GM19468 (cell line): ENCODE results near the gene PPP1R14D.

Experiments used
- ATAC-seq: cut with Tn5 transposase; IDR thresholded peaks from one replicate; pipeline ENCODE4 v1.9.1; 2021; ENCODE audit warnings: mild to moderate bottlenecking, moderate library complexity, moderate number of reproducible peaks; ENCODE audit not compliant: unreplicated experiment; ENCODE audit errors: extremely low read depth

PPP1R14D gene

DNA sequence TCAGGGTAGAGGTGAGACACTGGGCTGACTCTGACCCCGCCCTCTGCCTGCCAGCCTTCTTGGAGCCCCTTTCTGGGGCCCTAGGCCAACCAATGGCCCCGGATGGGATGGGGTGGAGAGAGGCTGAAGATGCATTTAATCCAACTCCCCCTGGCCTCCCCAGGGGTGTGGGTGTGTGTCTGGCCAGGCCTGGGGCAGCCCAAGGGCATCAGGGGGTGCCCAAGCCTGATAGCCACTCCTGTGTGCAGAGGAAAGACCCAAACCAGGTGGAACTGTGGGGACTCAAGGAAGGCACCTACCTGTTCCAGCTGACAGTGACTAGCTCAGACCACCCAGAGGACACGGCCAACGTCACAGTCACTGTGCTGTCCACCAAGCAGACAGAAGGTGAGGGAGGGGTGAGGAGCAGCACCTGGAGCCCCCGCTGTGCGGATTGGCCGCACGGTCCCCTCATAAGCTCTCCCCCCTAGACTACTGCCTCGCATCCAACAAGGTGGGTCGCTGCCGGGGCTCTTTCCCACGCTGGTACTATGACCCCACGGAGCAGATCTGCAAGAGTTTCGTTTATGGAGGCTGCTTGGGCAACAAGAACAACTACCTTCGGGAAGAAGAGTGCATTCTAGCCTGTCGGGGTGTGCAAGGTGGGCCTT is 24.9 kb upstream of the PPP1R14D start:
- no peak for ATAC-seq

DNA sequence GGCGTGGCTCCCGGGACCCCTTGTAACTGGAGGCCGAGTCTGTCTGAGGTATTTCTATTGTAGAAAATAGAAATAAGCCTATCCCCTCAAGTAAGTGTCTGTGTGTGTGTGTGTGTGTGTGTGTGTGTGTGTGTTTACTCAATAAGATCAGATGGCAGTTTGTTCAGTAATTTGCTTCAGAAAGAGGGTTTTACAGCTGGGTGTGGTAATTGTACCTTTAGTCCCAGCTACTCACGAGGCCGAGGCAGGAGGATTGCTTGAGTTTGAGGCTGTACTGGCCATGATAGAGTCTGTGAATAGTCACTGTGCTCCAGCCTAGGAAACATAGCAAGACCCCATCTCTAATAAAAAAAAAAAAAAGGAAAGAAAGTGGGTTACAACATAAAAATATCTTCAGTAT is 24.0 kb upstream of the PPP1R14D start:
- ATAC-seq, result no peak

DNA sequence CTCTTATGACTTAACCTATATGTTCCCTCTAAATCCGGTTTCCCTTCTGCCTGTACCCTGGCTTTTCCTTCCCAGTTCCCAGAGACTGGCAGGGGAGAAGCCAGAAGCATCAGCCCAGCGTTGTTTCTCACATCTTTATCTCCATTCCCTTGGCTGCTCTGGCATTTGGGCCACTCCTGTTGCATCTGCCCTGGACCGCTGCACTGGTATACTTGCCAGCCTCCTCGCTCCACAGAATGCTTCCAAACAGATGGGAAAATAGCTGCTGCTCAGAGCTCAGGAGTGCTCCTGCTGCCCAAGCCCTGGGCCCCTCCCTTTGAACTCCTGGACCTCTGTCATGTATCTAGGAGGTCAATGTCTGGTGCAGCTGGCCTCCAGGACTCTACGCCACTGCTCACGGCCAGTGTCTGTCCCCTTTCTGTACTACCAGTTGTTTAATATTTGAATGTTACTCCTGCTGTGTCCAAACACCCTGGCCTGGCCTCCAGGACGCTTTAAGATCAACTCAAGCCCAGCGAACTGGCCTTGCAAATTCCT is 22.1 kb upstream of the PPP1R14D start:
- no peak for ATAC-seq

DNA sequence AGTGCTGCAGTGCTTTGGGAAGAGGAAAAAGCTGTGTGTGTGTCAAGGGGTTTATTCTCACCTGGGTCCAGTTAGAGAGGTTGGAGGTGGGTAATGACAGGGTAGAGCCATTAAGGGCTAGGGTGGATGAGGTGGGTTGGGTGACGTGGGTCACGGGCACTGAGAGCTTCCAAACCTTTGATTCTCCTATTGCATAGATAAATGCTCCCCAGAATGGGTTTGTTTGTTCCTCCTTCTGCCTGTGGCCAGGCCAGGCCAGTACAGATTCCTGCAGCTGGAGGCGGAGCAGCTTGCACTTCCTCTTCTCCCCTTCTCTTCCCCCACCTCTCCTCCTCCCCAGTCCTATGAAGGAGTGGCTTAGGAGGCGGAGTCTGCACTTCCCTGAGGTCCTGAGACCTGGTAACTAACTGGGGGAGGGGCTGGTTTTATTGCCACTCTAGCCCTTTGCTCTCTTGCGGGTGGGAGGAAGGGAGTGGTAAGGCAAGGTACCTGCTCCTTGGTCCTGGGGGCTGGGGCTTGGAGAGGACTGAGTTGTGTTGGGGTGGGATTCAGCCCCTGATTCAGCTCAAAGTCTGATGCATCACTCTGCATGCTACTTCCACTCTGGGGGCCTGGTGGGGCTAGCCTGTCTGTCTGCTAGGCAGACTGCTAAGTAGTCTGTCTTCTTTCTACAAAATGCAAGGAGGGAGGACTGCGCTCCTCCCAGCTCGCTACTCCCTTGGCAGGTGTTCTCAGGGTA is 18.9 kb upstream of the PPP1R14D start:
- ATAC-seq, result no peak

DNA sequence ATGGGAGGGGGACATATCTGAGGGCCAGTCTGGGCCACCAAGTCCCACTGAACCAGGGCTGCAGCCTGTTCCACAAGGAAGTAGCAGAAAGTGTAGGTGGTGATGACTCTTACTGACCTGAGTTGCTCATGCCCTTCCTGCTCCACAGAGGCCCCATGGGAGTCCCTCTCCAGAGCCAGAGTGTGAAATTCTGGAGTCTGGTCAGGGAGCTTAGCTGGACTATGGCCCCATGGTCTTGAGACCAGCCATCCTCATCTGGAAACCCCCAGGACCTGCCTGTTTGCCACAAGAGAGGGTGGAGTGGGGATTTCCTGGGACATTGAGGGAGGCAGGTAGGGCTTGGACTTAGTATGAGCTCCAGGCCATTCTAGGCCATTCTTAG is 18.3 kb upstream of the PPP1R14D start:
- ATAC-seq, result no peak

DNA sequence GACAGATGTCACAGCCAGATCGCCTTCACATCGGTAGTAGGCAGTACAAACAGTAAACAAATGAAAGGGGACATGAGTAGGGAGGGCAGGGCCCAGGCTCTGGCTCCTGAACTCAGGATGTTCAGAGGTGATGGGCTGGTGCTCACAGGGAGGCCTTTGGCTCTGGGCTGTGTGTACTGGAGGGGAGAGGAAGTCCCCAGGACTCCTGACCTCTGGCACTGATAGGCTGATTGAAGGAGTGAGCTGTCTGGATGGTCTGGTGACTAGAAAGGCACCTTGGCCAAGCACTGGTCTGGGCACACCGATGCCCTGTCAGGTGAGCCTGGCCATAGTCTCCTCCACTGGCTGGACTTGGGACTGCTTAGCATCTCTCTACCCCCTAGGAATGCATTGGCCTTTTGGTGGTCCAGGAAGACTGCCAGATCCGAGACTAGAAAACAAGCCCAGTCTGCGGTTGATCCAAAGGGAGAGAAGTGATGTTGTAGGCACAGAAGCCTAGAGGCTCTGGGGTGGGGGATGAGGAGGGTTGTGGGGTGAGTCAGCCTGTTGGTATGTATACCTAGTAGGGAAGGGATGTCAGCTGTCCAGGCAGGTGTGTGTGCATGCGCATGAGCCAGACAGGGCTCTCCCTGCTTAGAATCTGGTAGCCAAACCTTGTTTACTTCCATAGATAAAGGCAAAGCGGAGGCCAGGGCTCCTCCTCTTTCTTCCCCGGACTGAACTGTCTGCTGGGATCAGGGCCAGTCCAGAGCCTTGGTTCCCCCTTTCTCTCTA is 17.2 kb upstream of the PPP1R14D start:
- ATAC-seq, result no peak

DNA sequence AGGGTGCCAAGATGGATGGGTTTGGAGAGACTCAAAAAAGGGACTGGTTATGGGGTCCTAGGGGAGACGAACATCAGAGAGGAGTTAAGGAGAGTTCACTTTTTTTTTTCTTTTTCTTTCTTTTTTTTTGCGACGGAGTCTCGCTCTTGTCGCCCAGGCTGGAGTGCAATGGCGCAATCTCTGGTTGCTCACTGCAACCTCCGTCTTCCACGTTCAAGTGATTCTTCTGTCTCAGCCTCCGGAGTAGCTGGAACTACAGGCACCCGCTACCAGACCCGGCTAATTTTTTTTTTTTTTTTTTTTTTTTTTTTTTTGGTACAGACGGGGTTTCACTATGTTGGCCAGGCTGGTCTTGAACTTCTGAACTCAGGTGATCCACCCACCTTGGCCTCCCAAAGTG is 16.5 kb upstream of the PPP1R14D start:
- ATAC-seq, result no peak

DNA sequence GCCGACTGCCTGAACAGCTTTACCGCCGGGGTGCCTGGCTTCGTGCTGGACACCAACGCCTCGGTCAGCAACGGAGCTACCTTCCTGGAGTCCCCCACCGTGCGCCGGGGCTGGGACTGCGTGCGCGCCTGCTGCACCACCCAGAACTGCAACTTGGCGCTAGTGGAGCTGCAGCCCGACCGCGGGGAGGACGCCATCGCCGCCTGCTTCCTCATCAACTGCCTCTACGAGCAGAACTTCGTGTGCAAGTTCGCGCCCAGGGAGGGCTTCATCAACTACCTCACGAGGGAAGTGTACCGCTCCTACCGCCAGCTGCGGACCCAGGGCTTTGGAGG is 16.2 kb upstream of the PPP1R14D start:
- no peak for ATAC-seq

DNA sequence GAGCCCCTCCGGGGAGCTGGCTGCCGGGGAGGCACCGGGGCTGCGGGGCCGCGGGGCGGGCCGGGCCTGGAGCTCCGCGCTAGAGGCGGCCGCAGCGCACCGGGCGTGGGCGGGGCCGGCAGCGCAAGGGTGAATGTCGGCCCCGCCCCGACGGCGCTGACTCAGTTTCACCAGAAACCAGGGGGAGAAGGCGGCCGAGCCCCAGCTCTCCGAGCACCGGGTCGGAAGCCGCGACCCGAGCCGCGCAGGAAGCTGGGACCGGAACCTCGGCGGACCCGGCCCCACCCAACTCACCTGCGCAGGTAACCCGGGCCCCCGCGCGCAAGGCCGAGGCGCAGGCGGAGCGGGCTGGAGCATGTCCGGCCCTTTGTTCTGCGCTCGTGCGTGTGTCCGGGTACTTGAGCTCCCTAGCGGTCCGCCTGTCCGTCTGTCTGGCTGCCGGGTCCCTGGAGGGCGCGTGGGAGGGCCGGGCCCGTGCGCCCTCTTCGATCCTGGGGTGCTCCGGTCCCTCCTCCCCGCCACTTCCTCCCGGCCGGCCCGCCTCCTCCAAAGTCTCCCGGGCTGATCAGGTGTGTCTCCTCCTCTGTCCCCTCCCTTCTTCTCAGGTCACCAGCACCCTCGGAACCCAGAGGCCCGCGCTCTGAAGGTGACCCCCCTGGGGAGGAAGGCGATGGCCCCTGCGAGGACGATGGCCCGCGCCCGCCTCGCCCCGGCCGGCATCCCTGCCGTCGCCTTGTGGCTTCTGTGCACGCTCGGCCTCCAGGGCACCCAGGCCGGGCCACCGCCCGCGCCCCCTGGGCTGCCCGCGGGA is 15.6 kb upstream of the PPP1R14D start, which contains the start of gene SPINT1:
Gene SPINT1, plus strand, starts transcription at position 164 of the 811 bp plus-strand sequence. Its CDS starts 507 bp downstream, at position 671.
- no peak for ATAC-seq

DNA sequence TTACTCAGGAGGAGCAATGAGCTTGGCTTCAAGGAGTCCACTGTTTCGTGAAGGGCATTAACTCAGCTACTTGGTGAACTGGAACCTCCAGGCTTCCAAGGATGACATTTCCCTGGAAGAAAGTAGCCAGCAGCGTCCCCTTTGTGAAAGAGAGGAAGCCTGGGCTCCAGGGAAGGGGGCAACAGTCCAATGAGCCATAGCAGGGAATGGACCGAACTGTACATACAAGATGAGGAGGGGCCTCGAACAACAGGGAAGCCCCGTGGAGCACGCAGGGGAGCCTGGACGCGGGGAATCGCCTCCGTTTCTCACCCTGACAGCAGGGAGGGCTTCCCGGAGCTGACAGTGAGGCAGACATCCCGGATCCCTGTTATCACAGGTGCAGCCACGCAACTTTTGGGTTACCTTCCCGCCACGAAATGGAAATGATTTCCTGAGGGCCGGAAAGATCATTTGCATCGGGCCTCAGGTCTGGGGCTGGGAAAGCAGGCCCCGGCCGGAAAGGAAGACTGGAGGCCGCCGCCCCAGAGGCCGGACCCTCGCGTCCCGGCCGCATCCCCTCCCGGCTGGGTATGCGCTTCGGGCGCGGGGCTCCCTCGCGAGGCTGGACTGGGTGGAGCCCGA is 14.9 kb upstream of the PPP1R14D start:
- no peak for ATAC-seq

DNA sequence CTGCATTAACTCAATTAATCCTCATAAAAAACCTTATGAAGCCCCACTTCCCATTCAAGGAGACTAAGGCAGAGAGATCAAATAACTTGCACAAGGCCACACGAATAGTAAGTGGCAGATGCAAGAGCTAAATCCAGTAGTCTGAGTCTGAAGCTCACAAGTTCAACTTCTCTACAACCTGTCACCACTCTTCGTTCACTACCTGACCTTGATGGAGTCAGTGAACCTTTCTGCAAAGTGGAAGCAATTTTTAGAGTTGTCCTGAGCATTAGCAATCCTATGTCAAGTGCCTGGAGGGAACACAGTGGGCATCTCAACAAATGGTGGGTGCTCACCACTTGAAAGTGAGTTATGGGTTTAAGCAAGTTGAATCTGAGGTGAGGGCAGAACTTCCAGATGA is 13.2 kb upstream of the PPP1R14D start:
- no peak for ATAC-seq

DNA sequence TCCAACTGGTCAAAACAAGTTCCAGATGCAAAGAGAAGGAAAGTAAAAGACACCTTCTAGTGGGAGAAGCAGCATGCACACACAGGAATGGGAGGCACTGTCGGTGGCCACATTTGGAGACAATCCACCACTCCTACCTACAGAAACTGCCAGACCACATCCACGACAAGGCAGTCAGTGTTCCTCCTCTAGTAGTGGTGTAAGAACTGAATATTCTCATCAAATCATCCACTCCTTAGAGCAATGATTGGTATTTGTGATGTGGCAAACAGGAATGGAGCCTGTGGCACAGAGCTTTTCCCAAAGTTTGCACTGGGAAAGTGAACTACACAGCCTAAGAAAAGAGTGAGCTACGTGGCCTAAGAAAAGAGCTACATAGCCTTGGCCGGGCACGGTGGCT is 10.2 kb upstream of the PPP1R14D start:
- no peak for ATAC-seq

DNA sequence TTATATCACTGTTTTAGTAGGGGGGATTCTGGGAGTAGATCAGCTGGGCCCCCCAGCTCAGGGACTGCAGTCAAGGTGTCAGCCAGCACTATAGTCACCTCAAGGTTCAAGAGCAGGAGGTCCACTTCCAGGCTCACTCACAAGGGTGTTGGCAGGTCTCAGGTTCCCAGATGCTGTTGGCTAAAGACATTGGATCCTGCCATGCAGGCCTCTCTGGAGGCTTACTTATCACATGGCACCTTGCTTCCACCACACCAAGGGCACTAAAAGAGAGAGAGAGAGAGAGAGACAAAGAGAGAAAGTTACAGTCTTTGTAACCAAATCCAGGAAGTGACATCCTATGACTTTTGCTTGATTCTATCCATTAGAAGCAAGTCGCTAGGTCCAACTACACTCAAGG is 7.5 kb upstream of the PPP1R14D start:
- ATAC-seq, result no peak

DNA sequence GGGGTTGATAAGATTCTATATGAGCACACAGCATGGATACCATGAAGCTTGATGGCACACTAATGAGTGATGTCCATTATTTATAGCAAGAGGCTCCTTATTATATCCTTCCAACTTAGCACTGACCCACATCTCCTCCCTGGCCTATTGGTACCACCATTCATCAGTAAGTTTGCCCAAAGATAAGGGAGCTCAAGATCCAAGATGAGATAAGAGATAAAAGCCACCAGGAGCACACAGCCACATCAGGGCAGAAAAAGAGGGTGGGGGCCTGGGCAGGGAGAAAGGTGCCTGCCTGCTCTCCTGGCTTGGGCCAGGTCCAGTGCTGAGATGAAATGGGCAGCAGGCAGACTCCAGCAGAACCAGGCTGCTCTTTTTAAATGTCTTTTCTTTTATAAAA is 4.4 kb upstream of the PPP1R14D start:
- ATAC-seq, result no peak

DNA sequence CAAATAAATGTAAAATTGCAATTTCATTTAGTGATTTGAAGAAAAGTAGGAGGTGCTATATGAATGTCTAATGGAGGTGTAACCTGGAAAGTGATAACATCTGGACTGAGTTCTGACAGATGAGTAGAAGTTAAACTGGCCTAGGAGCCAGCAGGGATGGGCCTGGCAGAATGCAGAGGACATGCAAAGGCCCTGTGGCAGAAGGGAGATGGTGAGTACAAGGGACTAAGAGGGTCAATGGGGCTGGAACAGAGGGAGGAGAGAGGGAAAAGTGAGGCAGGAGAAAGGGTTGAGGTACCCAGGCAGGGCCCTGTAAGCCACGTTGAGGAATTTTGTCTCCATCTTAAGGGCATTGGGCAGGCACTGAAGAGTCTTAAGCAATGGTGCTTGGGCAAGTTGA is 3.4 kb upstream of the PPP1R14D start:
- no peak for ATAC-seq

DNA sequence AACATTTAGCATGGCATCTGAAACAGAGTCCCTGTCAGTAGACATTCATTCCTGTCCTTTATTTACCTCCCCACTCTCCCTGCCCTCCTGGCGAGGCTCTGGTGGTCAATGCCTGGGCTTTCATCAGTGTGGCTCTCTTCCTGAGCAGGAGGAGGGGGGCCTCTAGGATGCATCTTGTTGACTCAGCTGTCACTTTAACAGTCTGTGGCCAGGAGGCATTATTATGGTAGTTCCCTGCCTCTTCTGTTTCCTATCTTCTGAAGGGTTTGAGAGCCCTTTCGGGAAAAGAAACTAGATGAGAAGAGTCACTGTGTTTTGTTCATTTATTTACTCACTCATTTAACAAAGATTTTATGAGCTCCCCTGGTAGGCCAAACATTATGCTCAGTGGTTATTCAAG is 2.4 kb upstream of the PPP1R14D start:
- ATAC-seq, result no peak

DNA sequence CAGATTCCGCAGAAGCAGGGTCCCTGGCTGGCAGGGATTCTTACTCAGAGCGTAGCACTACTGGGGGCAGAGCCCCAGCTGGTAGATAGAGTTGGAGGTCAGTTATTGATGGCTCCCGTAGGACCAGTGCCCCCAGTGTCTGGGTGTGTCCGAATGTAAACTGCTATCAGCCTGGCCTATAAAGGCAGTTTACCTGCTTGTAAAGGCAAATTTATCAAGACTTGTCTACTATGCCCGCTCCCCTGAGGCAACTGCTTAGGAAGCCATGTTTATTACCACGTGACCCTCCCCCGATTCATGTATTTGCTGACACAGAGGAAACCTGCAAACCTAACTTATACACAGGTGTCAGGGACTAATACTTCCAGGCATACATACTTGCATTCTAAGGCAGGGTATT is 607 bp upstream of the PPP1R14D start:
- ATAC-seq, result no peak

DNA sequence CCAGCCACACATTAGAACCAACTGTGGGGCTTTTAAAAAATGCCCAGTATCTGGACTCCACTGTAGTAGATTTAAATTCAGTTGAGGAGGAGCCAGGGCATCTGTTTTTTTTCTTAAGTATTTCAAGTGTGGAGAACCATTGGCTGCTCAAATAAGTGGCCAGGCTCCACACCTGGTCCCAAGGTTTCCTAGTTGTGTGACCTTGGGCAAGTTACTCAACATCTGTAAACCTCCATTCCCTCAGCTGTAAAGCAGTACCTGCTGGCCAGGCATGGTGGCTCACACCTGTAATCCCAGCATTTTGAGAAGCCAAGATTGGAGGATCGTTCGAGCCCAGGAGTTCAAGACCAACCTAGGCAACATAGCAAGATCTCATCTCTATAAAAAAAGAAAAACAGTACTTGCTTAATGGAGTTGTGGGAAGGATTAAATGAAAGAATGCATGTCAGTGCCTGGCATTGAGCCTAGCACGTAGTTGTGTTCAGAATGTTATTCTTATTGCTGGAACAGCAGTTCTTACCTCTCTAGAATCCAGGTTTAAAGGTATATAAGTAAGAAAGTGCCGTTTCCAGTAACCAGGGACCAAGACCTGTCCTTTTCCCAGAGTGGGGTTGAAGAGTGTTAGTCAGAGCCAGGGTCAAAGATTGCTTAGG is 2.0 kb downstream of the PPP1R14D start:
- no peak for ATAC-seq

DNA sequence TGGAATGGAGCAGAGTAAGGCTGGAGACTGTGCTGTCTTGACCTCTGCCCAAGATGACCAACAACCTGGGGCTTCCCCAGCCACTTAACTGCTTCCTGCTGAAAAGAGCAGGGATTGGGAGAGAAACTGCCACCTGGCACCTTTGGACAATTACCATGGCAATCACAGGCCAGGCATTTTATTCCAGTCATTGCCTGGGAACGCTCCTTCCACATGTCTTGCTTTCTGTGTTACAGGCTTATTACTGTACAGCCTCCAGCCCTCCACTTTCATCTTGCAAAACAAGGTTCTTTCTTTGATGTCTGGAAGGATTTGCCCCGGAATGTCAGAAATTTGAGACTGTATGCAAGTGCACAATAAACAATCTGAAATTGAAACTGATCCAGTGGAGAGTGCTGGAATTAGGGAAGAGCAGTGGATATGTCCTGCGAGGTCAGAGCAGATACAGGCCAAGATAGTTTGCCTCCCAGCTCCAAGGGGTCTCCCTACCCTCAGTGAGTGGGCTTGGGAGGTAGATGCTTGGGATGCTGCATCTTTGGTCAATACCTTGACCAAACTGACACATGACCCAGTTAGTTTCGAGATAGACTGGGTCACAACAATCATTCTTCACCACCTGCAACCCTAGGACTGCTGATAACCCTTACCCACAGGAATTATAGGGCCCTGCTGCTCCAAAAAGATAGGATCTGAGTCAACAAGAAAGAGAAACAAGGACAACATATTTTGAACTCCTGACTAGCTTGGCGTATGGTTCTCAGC is 2.7 kb downstream of the PPP1R14D start:
- no peak for ATAC-seq
